22Rv1 (cell line): Measurements from ENCODE around the gene LRRC59.

Experiments
- ZFX ChIP-seq: fragments of 450-650 bp; IDR thresholded peaks from 2 replicates; pipeline ENCODE4 v1.6.1; 2017; ENCODE audit warnings: antibody characterized with exemption, borderline replicate concordance
- TF ChIP-seq, protein P1 (sequence below): fragments of 450-650 bp; IDR thresholded peaks from 2 replicates; pipeline ENCODE4 v1.5.1; 2017; ENCODE audit warnings: mild to moderate bottlenecking

DNA sequence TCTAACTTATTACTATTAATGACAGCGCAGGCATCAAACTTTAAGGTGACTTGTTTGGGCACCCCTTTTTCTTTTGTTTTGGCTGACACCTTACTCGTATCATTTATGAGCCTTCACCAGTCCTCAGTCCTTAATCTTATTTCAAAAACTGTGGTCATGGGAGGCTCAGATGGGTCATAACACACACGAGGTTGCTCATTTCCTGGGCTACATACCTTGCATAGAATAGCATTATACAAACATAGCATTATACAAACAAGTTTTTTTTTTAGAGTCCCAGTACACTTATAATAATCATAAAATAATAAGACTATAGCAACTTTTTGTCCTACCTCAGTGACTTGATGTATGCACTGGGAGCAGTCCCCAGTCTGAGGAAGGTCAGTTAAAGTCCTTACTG, 17.5 kb upstream of the LRRC59 start:
- TF ChIP-seq, protein P1, sequence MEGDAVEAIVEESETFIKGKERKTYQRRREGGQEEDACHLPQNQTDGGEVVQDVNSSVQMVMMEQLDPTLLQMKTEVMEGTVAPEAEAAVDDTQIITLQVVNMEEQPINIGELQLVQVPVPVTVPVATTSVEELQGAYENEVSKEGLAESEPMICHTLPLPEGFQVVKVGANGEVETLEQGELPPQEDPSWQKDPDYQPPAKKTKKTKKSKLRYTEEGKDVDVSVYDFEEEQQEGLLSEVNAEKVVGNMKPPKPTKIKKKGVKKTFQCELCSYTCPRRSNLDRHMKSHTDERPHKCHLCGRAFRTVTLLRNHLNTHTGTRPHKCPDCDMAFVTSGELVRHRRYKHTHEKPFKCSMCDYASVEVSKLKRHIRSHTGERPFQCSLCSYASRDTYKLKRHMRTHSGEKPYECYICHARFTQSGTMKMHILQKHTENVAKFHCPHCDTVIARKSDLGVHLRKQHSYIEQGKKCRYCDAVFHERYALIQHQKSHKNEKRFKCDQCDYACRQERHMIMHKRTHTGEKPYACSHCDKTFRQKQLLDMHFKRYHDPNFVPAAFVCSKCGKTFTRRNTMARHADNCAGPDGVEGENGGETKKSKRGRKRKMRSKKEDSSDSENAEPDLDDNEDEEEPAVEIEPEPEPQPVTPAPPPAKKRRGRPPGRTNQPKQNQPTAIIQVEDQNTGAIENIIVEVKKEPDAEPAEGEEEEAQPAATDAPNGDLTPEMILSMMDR, result no peak
- no peak for TF ChIP-seq ZFX
